ENCODE data around the gene TOLLIP.
"Not testable (repeated sequence)": the region's sequence is repeated elsewhere in the genome, so short reads cannot be mapped to it uniquely, and the experiment has no call there.

The TOLLIP gene

GRCh38 chr11:1261241-1262071, 48.0 kb downstream of the TOLLIP start:
- no peak for DNase-seq

- DNase-seq: no peak
Observed at GRCh38 chr11:1260620-1261019, 48.8 kb downstream of the TOLLIP start.

DNA sequence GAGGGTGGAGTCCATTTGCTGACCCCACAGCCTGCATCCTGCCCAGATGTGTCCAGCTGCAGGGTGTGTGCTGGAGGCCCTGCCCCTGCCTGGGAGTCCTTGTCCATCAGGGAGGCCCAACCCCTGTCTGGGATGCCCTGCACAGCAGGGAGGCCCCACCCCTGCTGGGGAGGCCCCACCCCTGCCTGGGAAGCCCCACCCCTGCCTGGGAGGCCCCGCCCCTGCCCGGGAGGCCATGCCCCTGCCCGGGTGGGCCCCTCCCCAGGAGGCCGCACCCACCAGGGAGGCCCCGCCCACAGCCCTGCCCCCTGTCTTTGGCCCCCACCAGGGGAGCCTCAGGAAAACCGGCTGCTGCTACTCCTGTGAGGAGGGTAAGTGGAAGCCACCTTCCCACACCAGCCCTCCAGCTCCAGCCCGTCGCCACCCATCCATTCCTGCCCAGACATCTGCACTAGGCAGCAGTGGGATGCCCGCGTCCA, 49.4 kb downstream of the TOLLIP start:
- peak; percentile 55 to 60 for DNase-seq

DNA sequence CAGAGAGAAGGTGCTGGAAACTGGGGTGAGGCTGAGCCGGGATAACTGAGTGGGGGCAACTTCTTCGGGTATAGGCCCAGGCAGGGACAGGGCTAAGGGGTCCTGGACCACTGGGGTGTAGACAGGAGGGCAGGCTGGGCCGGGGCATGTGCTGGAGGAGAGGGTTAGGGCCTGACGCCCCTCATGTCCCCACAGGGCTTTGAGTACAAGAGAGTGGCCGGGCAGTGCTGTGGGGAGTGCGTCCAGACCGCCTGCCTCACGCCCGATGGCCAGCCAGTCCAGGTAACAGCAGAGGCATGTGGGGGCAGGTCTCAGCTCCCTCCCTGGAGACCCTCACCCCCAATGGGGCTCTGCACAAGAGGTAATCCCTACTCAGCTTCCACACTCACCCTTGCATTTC, 49.9 kb downstream of the TOLLIP start:
- DNase-seq: no peak

- DNase-seq: no peak
Observed at GRCh38 chr11:1259076-1259461, 50.4 kb downstream of the TOLLIP start.

- no peak for DNase-seq
Observed at GRCh38 chr11:1258401-1259075, 50.9 kb downstream of the TOLLIP start.

GRCh38 chr11:1257916-1258315, 51.5 kb downstream of the TOLLIP start:
- no peak for DNase-seq

GRCh38 chr11:1257366-1257765, 52.1 kb downstream of the TOLLIP start:
- no peak for DNase-seq

DNA sequence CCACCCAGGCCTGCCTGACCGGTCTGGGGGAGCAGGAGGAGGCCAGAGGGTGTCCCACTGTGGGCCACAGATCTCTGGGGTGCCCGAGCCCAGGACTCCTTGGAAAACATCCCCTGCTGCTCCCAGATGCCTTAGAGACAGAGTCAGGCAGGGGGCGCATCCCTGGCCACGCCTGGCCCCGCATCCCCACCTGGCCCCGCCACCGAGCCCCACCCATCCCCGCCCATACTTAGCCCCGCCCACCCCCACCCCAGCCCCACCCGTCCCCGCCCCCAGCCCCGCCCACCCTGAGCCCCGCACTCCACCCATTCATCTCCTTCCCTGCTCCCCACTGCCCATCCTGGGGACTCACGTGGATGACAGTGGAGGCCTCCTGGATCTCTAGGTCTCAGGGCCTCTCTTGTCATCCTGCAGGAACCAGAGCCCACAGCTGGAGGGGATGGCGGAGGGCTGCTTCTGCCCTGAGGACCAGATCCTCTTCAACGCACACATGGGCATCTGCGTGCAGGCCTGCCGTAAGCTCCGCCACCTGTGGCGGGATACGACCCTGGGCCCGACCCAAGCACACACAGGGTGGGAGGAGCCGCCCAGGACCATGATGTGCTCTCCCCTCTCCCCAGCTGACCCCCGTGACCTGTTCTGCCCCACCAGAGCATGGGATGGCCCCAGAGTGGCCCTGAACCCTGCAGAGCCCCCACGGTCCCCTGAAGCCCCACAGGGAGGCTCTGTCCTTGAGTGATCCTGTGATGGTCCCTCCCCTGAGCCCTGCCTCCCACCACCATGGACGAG, 53.0 kb downstream of the TOLLIP start:
- DNase-seq: no peak

DNA sequence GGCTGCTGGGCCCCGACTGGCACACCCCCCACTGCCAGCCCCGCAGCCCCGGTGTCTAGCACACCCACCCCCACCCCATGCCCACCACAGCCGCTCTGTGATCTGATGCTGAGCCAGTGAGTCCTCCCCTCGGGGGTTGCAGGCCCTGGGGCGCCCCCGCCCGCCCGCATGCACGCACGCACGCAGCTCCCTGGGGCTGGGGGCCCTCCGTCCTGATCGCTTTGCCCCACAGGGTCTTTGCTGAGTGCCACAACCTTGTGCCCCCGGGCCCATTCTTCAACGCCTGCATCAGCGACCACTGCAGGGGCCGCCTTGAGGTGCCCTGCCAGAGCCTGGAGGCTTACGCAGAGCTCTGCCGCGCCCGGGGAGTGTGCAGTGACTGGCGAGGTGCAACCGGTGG, 54.3 kb downstream of the TOLLIP start:
- DNase-seq: no peak

GRCh38 chr11:1254733-1255132, 54.7 kb downstream of the TOLLIP start:
- DNase-seq: no peak

DNA sequence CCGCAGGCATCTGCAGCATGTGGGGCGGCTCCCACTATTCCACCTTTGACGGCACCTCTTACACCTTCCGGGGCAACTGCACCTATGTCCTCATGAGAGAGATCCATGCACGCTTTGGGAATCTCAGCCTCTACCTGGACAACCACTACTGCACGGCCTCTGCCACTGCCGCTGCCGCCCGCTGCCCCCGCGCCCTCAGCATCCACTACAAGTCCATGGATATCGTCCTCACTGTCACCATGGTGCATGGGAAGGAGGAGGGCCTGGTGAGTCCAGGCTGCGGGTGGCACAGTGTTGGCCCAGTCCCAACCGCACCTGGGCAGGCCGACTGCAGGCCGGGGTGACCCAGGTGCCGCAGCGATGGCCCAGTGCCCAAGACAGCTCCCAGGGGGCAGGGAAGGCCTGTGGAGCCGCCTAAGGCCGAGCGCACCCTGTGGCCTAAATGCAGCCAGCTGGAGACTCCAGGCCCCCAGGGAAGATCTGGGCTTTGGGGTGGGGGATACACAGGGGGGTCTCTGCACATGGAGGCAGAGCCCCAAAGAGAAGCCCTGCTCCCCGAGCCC, 55.3 kb downstream of the TOLLIP start:
- no peak for DNase-seq

- no peak for DNase-seq
Observed at GRCh38 chr11:1253103-1253485, 56.3 kb downstream of the TOLLIP start.

DNA sequence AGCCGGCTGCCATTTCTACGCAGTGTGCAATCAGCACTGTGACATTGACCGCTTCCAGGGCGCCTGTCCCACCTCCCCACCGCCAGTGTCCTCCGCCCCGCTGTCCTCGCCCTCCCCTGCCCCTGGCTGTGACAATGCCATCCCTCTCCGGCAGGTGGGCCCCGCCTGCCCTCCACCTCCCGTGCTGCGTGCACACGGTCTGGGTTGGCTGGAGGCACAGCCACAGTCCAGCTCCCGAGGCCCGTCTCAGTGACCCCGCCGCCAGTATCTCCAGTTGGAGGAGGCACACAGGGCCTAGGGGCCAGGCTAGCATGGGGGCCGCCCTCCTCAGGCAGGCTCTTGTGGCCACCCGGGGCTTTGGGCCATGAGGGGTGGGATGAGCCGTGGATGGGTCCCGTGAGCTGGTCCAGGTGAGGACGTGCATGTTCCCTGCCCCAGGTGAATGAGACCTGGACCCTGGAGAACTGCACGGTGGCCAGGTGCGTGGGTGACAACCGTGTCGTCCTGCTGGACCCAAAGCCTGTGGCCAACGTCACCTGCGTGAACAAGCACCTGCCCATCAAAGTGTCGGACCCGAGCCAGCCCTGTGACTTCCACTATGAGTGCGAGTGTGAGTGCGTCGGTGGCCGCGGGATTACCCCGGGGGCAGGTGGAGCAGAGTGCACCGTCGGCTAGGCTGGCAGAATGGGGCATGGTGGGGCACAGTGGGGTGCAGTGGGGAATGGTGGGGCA, 56.9 kb downstream of the TOLLIP start:
- no peak for DNase-seq

- DNase-seq: no peak
Observed at GRCh38 chr11:1251236-1251770, 58.1 kb downstream of the TOLLIP start.

- DNase-seq: not testable (repeated sequence)
Observed at GRCh38 chr11:1250411-1250810, 59.0 kb downstream of the TOLLIP start.

- DNase-seq: not testable (repeated sequence)
Observed at GRCh38 chr11:1248951-1249350, 60.5 kb downstream of the TOLLIP start.

DNA sequence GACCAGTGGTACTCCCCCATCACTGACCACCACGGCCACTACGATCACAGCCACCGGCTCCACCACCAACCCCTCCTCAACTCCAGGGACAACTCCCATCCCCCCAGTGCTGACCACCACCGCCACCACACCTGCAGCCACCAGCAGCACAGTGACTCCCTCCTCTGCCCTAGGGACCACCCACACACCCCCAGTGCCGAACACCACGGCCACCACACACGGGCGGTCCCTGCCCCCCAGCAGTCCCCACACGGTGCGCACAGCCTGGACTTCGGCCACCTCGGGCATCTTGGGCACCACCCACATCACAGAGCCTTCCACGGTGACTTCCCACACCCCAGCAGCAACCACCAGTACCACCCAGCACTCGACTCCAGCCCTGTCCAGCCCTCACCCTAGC, 62.4 kb downstream of the TOLLIP start:
- DNase-seq: not testable (repeated sequence)

DNA sequence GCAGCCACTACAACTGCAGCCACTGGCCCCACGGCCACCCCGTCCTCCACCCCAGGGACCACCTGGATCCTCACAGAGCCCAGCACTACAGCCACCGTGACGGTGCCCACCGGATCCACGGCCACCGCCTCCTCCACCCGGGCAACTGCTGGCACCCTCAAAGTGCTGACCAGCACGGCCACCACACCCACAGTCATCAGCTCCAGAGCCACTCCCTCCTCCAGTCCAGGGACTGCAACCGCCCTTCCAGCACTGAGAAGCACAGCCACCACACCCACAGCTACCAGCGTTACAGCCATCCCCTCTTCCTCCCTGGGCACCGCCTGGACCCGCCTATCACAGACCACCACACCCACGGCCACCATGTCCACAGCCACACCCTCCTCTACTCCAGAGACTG, 63.1 kb downstream of the TOLLIP start:
- not testable (repeated sequence) for DNase-seq

DNA sequence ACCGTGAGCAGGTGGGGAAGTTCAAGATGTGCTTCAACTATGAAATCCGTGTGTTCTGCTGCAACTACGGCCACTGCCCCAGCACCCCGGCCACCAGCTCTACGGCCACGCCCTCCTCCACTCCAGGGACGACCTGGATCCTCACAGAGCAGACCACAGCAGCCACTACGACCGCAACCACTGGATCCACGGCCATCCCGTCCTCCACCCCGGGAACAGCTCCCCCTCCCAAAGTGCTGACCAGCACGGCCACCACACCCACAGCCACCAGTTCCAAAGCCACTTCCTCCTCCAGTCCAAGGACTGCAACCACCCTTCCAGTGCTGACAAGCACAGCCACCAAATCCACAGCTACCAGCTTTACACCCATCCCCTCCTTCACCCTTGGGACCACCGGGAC, 63.7 kb downstream of the TOLLIP start:
- DNase-seq: not testable (repeated sequence)

- DNase-seq: not testable (repeated sequence)
Observed at GRCh38 chr11:1244557-1244956, 64.9 kb downstream of the TOLLIP start.

DNA sequence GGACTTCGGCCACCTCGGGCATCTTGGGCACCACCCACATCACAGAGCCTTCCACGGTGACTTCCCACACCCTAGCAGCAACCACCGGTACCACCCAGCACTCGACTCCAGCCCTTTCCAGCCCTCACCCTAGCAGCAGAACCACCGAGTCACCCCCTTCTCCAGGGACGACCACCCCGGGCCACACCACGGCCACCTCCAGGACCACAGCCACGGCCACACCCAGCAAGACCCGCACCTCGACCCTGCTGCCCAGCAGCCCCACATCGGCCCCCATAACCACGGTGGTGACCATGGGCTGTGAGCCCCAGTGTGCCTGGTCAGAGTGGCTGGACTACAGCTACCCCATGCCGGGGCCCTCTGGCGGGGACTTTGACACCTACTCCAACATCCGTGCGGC, 65.9 kb downstream of the TOLLIP start:
- DNase-seq: not testable (repeated sequence)

Data from stimulated activated CD4-positive, alpha-beta T cell treated with anti-CD3 and anti-CD28 coated beads, Interleukin-2, amount 100 ng/mL, for 48 hours (primary cell).